Adrenal gland (tissue), 5 donors: ENCODE results near the gene ADRA1B.

Experiments used
- CTCF ChIP-seq, 6 experiments: fragments of 450-650 bp in 4 of 6; fragments of 200-600 bp in 2 of 6; sonication (generic) in 1 of 6; IDR thresholded peaks; 1 replicate in 5 of 6; 2 replicates in 1 of 6; pipeline versions ENCODE4 v1.5.1 to v1.8.0; 2016 to 2021; ENCODE audit warnings: antibody characterized with exemption in 6 of 6, mild to moderate bottlenecking in 2 of 6, moderate library complexity in 1 of 6
- POLR2A ChIP-seq, 2 donors: fragments of 450-650 bp; IDR thresholded peaks; one replicate each; pipeline ENCODE4 v1.6.1; 2017; ENCODE audit warnings: antibody characterized with exemption in 2 of 2, mild to moderate bottlenecking in 2 of 2, moderate library complexity in 1 of 2
- donor health status: DM: no; HTN: no; CAD: no.

DNA sequence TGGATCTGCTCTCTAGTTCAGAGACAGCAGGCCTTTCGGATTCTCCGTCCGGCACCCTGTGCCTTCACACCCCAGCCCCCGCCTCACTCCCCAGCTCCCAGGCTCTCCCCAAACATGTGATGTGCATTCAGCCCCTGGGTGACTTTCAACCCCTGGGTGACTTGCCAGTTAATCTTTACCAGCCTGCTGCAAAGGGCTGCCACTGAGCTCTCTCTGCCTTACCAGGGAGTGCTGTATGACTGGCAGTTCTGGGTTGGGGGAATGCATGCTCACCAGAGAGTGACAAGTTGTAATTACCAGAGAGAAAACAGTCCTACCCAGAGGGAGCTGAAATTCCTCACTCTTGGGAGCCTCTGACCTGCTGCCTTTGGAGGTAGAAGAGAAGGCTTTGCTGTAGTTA is 4.9 kb upstream of the ADRA1B start:
- TF ChIP-seq CTCF (IDR thresholded peaks at IDR 0.05) (no peak), POLR2A (IDR thresholded peaks at IDR 0.05) (no peak)
